Measurements from ENCODE around the gene NKX1-2. TPM values are rescaled to one million over a fixed set of nuclear protein-coding genes. Genes with fewer than 3 reads are reported as not detected.
"Not testable (repeated sequence)": the region's sequence is repeated elsewhere in the genome, so short reads cannot be mapped to it uniquely, and the experiment has no call there.

The NKX1-2 gene
- total RNA-seq, 1 donor from 2014 or later = not detected

DNA sequence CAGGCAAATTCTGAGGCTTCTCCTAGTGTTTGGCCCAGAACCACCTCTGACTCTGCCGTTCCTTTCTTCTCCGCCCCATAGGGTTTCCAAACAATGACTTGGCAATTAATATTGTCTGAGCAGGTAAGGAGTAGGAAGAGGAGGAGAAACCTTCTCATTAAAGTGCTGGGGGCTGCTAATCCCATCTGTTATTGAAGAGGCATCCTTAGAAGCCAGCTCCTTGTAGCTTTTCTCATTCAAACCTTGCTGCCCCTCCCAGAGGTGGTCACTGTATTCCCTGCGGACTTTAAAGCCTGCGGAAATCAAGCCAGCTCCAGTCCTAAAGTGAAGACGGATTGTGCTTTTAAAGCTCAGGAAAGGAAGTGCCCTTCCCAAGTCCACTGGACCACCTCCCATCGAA, 1.4 kb upstream of the NKX1-2 start:
- DNase-seq (ENCODE audit: low read depth in 2 of 2) = no peak

DNA sequence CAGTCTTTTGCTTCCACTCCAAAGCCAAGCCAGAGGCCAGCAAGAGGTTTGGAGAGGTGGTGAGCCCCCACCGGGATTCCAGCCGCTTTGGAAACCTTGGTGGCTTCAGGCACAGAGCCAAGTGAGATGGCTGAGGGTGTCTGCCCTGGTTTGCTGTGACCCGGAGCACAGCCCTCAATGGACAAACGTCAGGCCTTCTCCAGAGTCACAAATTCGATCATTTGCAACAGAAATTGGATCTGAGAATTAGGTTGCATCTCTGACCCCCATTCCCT, 885 bp upstream of the NKX1-2 start:
- DNase-seq (ENCODE audit: low read depth in 2 of 2) = no peak

DNA sequence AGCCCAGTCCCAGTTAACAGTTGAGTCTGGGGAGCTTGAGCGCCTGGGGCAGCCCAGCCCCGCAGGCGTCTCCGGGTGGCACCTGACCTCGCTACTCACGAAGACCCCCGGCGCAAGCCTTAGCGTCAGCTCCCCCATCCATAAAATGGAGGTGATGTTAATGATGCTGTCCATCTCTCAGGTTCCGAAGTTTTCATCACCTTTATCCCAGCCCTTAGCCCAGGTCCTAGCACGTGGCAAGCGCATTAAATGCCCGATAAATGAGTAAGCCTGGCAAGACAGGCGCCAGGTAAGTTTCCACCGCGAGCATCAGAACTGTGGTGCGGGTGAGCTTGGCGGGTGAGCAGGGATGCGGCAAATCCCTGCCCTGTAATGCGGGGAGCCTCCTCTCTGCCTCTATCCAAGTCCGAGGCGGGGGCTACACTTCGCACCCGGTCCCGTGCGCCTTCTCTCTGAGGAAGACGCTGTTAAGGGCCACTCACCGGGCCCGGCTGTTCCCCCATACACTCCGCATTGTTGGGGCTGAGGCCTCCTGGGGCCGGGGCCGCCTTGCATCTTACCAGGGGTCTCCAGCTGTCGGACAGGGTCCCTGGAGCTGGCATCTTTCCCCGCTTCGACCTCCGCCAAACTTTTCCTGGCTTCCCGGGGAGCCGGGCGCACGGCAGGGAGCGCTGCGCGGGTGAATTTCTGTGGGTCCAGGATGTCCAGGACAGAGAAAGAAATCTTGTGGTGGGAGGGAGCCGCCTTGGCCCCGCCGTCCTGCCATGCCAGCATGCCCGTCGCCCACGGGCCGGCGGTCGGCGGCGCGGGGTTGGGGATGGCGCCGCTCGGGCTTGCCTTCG, 444 bp downstream of the NKX1-2 start:
- DNase-seq (ENCODE audit: low read depth in 2 of 2) = no peak

DNA sequence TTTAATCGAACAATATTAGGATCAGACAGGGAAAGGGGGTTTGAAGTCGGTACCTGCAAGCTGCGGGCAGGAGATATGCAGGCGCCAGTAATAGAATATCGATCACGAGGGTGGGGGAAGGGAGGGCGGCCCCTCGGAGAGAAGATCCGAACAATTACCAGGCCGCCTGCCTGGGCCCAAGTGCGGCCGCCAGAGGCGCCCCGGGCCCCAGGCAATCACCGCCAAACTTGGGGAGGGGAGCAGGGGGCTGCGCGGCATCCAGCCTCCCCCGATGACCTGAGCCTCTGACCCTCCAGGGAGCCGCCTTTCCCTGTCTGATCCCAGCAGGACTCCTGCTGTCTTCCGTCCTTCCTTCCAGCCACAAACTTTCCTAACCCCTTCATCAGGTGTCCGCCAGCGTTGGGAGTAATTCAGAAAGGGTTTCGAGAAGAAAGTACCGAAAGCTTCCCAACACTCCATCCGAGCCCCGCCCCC, 1.1 kb downstream of the NKX1-2 start:
- DNase-seq (ENCODE audit: low read depth in 2 of 2) = no peak

DNA sequence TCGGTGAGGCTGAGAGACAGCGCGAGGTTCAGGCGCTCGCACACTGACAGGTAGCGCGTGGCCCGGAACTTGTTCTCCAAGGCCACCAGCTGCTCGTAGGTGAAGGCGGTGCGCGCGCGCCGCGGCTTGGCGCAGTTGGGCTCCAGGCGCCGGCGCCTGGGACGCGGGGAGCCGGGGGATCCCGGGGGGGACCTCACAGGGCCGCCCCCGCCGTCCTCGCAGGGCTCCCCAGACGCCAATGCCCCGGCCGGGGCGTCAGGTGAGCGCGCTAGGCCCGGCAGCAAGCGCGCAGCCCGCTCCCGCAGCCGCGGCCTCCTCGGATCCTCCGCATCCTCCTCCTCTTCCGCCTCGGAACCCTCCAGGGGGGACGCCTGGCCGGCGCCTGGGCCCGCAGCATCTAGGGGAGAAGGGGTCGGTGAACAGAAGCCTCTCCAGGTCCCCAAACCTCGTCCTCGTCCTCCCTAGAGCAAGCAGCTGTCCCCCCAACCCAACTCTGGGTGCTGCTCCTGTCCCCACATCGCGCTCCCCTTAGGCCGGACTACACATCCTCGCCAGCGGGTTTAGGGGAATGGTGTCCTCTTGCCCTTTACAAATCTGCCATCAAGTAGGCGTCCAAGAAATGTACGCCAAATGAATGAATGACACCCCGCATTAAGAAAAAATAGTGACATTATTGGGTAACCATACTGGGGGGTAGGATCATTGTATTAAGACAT, 1.9 kb downstream of the NKX1-2 start:
- DNase-seq (ENCODE audit: low read depth in 2 of 2) = no peak

DNA sequence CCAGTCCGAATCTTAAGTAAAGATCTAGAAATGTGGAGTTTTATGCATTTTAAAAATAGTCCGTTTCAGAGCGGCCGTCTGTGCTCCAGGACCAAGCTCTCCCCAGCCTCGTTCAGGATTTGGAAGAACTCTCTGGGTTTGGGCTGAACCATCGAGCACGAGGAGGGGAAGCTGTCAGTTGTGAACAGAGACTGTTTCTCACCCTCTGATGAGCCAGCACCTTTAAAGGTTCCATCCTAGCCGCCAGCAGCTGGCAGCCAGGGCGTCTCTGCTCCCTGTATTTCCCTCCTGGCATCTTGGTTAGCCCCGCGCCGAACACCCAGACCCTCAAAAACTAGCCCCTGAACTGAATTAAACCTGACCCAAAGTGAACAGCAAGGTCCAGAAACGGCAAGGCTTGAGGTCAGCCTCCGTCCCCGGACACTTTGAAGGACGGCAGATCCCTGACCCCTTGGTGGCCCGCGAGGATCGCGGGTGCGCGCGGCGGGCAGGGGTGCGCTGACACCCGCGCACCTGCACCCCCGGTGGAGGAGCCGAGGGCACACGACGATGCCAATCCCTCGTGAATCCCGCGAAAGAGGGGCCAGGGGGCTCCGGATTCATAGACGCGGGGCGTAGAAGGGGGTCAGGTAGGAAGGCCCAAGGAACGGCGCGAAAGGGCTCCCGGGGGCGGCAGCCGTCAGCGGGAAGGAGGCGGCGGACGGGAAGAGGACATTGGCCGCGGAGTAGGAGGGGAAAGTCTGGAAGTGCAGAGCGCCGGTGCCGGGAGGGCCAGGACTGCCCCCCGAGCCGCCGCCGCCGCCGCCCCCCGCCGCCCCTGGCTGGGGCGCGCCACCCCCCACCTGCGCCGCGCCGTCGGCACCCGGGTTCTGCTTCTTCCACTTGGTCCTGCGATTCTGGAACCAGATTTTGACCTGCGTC, 2.7 kb downstream of the NKX1-2 start:
- DNase-seq (ENCODE audit: low read depth in 2 of 2) = no peak

DNA sequence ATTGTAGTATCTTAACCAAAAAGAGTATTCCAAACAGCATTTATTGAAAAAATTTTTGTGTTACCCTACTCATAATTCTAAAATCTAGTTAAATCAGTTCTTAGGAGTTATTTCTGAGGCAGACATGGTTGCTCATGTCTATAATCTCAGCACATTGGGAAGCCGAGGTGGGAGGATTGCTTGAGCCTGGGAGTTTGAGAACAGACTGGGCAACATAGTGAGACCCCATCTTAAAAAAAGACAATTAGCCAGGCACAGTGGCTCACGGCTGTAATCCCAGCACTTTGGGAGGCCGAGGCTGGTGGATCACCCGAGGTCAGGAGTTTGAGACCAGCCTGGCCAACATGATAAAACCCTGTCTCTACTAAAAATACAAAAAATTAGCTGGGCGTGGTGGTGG, 8.1 kb downstream of the NKX1-2 start:
- not testable (repeated sequence) for DNase-seq (ENCODE audit: low read depth in 2 of 2)

DNA sequence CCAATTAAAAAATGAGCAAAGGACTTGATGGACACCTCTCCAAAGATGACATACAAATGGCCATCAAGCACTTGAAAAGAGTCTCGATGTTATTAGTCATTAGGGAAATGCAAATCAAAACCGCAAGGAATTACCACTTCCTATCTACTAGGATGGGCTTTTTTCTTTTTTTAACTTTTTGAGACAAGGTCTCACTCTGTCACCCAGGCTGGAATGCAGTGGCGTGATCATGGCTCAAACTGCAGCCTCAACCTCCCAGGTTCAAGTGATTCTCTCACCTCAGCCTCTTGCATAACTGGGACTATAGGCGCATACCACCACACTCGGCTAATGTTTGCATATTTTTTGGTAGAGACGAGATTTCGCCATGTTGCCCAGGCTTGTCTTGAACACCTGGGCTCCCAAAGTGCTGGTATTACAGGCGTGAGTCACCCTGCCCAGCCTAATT, 13.6 kb downstream of the NKX1-2 start:
- DNase-seq (ENCODE audit: low read depth in 2 of 2) = no peak

DNA sequence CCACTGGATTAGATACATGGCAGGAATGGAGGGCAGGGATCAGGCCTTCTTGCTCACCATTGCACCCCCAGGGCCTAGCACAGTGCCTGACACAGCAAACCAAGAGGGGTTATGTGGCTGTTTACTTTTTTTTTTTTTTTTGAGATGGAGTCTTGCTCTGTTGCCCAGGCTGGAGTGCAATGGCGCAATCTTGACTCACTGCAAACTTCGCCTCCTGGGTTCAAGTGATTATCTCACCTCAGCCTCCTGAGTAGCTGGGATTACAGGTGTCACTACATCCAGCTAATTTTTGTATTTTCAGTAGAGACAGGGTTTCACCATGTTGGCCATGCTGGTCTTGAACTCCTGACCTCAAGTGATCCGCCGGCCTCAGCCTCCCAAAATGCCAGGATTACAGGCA, 14.2 kb downstream of the NKX1-2 start:
- DNase-seq (ENCODE audit: low read depth in 2 of 2) = not testable (repeated sequence)

DNA sequence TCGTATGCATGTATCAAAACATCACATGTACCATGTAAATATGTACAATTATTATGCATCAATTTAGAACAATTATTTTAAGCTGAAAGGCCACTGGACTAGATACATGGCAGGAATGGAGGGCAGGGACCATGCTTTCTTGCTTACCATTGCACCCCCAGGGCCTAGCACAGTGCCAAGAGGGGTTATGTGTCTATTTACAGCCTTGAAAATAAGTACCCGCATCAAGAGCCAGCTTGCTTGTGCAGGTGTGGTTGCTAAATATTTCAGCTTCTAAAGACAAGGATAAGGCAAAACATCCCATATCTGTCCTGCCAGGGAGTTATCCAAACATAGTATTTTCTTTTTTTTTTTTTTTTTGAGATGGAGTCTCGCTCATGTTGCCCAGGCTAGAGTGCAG, 16.4 kb downstream of the NKX1-2 start:
- DNase-seq (ENCODE audit: low read depth in 2 of 2) = no peak

DNA sequence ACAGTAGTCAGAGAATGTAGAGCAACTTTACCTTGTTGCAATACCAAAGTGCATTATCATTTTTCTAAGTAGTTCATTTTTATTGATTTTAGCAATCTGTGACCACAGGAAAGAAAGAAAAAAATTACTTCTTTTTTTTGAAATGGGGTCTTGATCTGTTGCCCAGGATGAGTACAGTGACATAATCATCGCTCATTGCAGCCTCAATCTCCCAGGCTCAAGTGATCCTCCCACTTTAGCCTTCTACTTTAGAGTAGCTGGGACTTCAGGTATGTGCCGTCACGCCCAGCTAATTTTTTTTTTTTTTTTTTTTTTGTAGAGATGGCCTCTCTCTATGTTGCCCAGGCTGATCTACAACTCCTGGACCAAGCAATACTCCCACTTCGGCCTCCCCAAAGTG, 19.8 kb downstream of the NKX1-2 start:
- DNase-seq (ENCODE audit: low read depth in 2 of 2) = no peak

DNA sequence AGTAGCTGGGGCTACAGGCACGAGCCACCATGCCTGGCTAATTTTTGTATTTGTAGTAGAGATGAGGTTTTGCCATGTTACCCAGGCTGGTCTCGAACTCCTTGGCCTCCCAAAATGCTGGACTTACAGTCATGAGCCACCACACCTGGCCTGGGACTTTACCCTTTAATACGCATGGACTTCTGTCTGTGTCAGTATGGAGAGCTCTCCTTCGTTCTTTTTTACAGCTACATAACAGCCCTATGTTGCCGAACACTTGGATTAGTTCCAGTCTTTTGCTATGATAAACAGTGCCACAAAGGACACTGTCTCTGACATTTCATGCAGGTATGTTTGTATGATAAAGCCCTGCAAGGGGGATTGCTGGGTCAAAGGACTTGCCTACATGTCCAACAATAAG, 20.3 kb downstream of the NKX1-2 start:
- no peak for DNase-seq (ENCODE audit: low read depth in 2 of 2)

DNA sequence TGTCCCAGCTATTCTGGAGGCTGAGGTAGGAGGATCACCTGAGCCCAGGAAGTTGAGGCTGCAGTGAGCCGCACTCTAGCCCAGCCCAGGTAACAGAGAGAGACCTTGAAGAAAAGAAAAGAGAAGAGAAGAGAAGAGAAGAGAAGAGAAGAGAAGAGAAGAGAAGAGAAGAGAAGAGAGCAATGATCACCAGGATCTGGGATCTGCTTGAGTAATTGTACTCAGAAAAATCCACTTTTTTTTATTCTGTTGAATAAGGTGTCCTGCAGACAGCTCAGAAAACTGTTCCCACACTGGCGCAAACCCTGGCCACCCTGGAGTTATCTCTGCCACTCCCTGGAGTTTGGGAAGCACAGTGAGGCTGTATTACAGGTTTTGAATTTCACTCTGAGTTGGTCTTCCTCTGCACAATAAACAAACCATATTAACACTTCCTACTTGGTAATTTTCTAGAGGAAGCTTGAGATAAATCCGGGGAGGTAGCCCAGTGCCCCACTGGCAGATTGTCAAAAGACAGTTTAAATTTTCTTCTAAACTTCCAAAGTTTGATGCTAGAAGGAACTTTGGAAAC, 21.5 kb downstream of the NKX1-2 start:
- DNase-seq (ENCODE audit: low read depth in 2 of 2) = no peak

DNA sequence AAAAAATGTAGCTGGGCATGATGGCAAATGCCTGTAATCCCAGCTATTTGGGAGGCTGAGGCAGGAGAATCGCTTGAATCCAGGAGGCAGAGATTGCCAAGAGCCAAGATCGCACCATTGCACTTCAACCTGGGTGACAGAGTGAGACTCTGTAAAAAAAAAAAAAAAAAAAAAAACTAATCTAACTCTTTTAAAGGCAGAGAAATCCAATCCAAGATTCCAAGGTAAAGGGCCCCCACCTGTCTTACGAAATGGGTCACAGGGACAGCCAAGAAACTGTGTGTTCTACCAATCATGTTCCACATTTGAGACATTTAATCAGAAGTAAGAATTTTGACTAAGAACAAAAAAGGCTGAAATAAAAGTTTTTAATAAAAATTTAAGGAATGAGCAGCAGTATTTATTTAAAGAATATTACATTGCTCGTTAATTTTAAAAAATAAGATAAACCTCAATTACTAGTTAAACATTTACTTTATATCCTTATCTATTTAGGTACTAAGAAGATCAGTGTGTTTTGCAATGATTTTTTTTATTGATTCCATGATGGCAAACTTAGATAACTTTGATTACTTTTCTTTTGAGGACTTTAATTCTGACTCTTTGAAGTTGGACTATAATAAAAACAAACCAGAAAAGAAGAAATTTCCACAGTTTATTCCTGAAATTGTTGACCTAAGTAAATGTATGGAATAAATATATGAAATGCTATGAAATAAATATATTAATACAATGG, 24.4 kb downstream of the NKX1-2 start:
- DNase-seq (ENCODE audit: low read depth in 2 of 2) = no peak

DNA sequence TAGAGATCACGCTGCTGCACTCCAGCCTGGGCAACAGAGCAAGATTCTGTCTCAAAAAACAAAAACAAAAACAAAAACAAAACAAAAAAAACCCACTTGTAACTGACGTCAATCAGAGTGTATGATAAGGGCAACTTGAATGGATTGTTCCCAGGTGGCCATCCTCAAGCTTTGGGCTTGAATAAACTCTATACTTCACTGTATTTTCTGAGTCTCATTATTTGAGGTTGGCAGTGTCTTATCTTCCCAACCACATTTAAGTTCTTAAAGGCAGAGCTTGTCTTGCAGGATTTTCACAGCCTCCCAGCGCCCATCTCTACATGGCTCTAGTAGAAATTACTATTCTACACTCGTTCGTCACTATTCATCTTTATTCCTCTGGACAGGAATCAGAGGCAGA, 26.0 kb downstream of the NKX1-2 start:
- DNase-seq (ENCODE audit: low read depth in 2 of 2) = no peak

DNA sequence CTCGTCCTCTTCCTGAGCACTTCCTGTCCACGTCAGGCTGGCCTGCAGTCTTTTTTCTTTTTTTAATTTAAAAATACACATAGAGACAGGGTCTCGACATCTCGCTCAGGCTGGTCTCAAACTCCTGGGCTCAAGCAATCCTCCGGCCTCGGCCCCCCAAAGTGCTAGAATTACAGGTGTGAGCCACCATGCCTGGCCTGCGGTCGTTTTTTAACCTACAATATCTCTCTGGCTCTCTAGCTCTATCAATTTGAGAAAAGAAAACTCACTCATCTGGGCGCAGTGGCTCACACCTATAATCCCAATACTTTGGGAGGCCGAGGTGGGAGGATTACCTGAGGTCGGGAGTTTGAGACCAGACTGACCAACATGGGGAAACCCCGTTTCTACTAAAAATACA, 27.1 kb downstream of the NKX1-2 start:
- DNase-seq (ENCODE audit: low read depth in 2 of 2) = no peak

DNA sequence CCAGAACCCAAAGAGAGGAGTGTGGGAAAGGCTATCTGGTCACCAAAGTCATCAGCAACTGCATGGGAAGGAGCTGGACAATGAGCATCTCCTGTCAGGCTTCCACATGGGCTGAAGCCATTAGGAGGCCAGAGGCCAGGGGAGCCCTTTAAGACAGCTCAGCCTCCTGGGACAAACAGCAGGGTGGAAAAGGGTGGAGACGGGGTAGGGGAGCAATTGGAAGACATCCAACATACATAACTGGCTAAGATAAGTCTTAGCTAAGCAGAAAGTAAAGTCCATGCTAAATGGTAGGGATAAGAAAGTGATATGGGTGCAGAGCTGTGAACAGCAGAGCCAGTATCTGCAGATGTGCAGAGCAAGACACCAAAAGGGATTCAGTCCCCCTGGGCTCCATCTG, 29.6 kb downstream of the NKX1-2 start:
- no peak for DNase-seq (ENCODE audit: low read depth in 2 of 2)

DNA sequence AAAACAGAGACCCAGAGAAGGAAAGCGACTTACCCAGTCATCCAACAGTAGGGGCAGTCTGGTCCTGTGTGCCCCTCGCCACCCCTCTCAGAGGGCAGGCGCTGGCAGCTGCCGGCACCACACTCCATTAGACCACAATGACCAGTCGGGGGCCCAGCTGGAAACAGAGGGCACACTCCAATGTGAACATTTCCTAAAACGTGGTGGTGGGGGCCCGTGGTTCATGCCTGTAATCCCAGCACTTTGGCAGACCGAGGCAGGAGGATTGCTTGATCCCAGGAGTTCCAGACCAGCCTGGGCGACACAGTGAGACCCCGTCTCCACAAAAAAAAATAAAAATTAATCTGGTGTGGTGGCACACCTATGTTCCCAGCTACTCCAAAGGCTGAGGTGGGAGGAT, 30.2 kb downstream of the NKX1-2 start:
- no peak for DNase-seq (ENCODE audit: low read depth in 2 of 2)

DNA sequence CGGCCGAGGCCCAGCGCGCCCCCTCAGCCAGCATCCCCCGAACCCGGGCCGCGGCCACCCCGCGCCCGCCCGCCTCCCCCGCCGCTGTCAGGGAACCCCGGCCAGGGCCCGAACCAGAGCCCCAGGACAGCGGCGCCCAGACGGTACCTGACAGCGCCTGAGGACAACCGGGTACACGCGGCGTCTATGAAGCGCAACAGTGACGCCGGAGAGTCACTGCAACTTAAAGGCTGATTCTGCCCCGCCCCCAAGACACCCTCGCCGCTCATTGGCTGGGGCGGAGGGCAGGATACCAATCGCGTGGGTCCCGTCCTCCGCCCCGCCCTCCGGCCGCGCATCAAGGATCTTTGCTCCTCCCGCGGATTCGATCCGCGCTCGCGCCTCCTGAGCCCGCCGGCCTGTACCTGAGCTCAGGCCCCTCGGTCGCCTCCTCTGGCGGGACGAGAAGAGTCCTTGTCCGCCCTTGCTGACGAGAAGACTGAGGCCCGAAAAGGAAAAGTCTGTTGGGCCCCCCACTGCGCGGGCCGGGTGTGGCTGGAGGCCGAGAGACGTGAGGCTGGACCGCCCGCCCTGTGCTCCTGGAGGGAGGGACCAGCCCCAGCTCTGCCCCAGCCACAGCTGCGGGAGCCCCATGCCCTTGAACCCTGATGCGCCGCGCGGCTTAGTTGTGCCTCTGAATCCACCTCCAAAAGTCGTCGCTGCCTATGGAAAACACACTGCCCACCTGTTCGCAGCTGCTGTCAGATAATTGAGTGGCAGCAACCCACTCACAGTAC, 30.9 kb downstream of the NKX1-2 start, which contains the start of gene OAT:
Gene OAT, minus strand, starts transcription at position 198 of the 776 bp plus-strand sequence. CDS start 6,752 bp downstream, outside the sequence.
- peak; percentile 85 to 96 for DNase-seq (ENCODE audit: low read depth in 2 of 2)

All from dermis microvascular lymphatic vessel endothelial cell (primary cell).